ENCODE data around the gene C5. TPM values are rescaled to one million over a fixed set of nuclear protein-coding genes. Genes with fewer than 3 reads are reported as not detected.

Gene C5
- total and polyA plus RNA-seq, 2 experiments from 2014 or later: 0.31 TPM; not detected in 1

DNA sequence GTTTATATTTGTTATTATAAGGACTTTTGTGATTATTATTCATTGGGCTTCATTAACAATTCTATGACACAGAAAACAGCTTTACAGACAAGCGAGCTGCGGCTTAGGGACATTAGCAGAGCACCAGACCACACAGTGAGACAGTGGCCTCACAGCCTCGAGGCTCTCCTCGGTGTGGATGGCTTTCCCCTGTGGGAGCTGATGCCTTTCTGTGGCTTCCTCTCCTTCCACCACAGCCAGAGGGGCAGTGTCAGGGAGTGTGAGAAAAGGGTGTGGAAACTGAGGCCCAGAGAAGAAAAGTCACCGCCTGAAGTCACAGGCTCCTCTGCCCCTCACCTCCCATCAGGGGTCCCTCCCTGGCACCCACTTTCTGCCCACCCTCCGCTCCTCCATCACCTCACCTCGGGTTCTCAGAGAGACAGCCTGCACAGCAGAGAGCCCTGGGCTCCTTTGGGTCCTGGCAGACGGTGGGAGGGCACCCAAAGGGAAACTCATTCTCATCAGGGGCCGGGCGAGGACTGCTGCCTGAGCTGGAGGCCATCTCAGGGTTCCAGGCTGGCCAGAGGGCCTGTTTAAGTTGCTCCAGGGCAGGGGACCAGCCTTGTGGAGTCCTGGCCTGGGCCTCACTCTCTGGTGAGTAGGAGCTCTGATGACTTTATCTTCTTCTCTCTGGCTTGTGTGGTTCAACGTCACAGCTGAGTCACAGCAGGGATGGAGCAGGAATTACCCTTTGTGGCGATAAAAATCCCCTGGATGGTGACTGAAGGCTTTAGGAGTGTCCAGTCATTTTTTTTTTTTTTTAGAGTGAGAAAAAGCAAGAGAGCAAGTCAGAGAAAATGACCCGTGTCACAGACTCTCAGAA, 124.3 kb downstream of the C5 start:
- no peak overlapping the region for H2AFZ ChIP-seq

More for the DNA sequence above, 124.3 kb downstream of the C5 start:
- TF ChIP-seq ZNF462 (CRISPR knock-in tag; IDR thresholded peaks at IDR 0.05) (no peak), STAT1 (IDR thresholded peaks at IDR 0.05; ENCODE audit: unreplicated experiment) (no peak), CTCF (conservative IDR thresholded peaks at IDR 0.05; ENCODE audit: low read depth in 2 of 2) (no peak), ZNF331 (CRISPR knock-in tag; IDR thresholded peaks at IDR 0.05; ENCODE audit: low read depth) (no peak), CREB1 (CRISPR knock-in tag; IDR thresholded peaks at IDR 0.05; ENCODE audit: low read depth) (no peak), EZH2phosphoT487 (IDR thresholded peaks at IDR 0.05; ENCODE audit: unreplicated experiment) (no peak), POLR2AphosphoS5 (IDR thresholded peaks at IDR 0.05; ENCODE audit: low read depth) (no peak), JUNB (IDR thresholded peaks at IDR 0.05; ENCODE audit: unreplicated experiment) (no peak), NANOG (IDR thresholded peaks at IDR 0.05; ENCODE audit: borderline replicate concordance) (no peak), EZH2 (IDR thresholded peaks at IDR 0.05; ENCODE audit: low read depth, unreplicated experiment) (no peak)
- TF ChIP-seq, protein P1, sequence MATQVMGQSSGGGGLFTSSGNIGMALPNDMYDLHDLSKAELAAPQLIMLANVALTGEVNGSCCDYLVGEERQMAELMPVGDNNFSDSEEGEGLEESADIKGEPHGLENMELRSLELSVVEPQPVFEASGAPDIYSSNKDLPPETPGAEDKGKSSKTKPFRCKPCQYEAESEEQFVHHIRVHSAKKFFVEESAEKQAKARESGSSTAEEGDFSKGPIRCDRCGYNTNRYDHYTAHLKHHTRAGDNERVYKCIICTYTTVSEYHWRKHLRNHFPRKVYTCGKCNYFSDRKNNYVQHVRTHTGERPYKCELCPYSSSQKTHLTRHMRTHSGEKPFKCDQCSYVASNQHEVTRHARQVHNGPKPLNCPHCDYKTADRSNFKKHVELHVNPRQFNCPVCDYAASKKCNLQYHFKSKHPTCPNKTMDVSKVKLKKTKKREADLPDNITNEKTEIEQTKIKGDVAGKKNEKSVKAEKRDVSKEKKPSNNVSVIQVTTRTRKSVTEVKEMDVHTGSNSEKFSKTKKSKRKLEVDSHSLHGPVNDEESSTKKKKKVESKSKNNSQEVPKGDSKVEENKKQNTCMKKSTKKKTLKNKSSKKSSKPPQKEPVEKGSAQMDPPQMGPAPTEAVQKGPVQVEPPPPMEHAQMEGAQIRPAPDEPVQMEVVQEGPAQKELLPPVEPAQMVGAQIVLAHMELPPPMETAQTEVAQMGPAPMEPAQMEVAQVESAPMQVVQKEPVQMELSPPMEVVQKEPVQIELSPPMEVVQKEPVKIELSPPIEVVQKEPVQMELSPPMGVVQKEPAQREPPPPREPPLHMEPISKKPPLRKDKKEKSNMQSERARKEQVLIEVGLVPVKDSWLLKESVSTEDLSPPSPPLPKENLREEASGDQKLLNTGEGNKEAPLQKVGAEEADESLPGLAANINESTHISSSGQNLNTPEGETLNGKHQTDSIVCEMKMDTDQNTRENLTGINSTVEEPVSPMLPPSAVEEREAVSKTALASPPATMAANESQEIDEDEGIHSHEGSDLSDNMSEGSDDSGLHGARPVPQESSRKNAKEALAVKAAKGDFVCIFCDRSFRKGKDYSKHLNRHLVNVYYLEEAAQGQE (IDR thresholded peaks at IDR 0.05; ENCODE audit: unreplicated experiment): no peak
- TF ChIP-seq, protein P2, sequence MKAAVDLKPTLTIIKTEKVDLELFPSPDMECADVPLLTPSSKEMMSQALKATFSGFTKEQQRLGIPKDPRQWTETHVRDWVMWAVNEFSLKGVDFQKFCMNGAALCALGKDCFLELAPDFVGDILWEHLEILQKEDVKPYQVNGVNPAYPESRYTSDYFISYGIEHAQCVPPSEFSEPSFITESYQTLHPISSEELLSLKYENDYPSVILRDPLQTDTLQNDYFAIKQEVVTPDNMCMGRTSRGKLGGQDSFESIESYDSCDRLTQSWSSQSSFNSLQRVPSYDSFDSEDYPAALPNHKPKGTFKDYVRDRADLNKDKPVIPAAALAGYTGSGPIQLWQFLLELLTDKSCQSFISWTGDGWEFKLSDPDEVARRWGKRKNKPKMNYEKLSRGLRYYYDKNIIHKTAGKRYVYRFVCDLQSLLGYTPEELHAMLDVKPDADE (IDR thresholded peaks at IDR 0.05): no peak
- peaks cover 22% of the 10 kb centered on the region for H3K27me3 Mint-ChIP-seq (ENCODE audit: insufficient read depth, low read depth, poor library complexity)
- H3K4me3 Mint-ChIP-seq: no peak overlapping the region
- H3K36me3 Mint-ChIP-seq (ENCODE audit: low read depth): no peaks in the 10 kb centered on the region
- H3K27ac ChIP-seq (ENCODE audit: low read depth): no peak overlapping the region
- peaks cover 56% of the 10 kb centered on the region for H3K4me1 ChIP-seq (ENCODE audit: insufficient read depth)
- H3K27ac Mint-ChIP-seq: peak overlapping the region; percentile 72; the same call in 1 of the 2 replicates
- H3K4me2 ChIP-seq: peak overlapping the region; percentile 66
- no peaks in the 10 kb centered on the region for H3K79me2 ChIP-seq (replicated peaks; ENCODE audit: insufficient read depth)
- H3K4me1 Mint-ChIP-seq: peaks cover 46% of the 10 kb centered on the region
- H3K9me2 ChIP-seq (ENCODE audit: insufficient read depth): no peaks in the 10 kb centered on the region
- H3K4me3 ChIP-seq: no peak overlapping the region
- peaks cover 15% of the 10 kb centered on the region; the same call in 1 of the 2 replicates for H3K27me3 ChIP-seq (ENCODE audit: insufficient read depth)
- H4K20me1 ChIP-seq (replicated peaks; ENCODE audit: insufficient read depth): no peaks in the 10 kb centered on the region
- ATAC-seq (no peak), DNase-seq (ENCODE audit: low spot score) (no peak)
- H3K9me3 Mint-ChIP-seq: no peaks in the 10 kb centered on the region
- no peaks in the 10 kb centered on the region for H3K36me3 ChIP-seq (ENCODE audit: insufficient read depth)
- peaks cover 12% of the 10 kb centered on the region; the same call in 1 of the 2 replicates for H3F3A ChIP-seq (replicated peaks; ENCODE audit: low read depth)

Data from GM23338 (cell line).